ENCODE measurements around the gene CCDC27.
"Not testable (repeated sequence)": the region's sequence is repeated elsewhere in the genome, so short reads cannot be mapped to it uniquely, and the experiment has no call there.

Gene CCDC27

DNA sequence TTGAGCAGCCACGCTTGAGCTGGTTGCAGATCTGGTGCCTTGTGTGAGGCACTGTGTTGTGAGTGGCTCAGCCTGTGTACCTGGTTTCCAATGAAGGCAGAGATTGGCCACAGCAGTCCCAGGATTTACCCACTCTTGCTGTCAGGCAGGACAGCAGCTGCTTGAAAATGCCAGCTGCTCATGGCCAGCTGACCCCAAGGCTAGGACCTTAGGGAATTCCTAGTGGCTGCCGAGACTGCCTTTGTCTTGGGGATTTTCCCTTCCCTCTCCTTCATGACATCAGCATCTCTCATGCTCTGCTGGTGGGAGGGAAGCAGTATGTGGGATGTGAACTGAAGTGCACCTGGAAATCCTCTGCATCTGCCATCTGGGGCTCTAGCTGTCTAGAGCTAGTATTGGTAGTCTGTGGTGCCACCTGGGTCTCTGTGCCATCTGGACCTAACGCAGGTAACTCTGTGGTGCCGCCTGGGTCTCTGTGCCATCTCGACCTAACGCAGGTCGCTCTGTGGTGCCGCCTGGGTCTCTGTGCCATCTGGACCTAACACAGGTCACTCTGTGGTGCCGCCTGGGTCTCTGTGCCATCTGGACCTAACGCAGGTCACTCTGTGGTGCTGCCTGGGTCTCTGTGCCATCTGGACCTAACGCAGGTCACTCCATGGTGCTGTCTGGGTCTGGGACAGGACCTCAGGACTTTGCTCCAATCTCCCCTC lies 47.9 kb downstream of the CCDC27 start:
- no peaks in the 10 kb centered on the region for H3K9me3 ChIP-seq (ENCODE audit: insufficient read depth, low read depth, low read length)
- H3K36me3 ChIP-seq (ENCODE audit: insufficient read depth, low read depth, low read length) = no peaks in the 10 kb centered on the region
- no peak overlapping the region for H3K9ac ChIP-seq (ENCODE audit: low read depth, low read length)
- no peaks in the 10 kb centered on the region for H3K27me3 ChIP-seq (ENCODE audit: insufficient read depth, low read length)
- peaks cover 9% of the 10 kb centered on the region for H3K4me1 ChIP-seq (ENCODE audit: insufficient read depth, low read length)
- H3K27ac ChIP-seq (ENCODE audit: low read length) = no peak overlapping the region
- H3K4me3 ChIP-seq (ENCODE audit: low read length) = no peak overlapping the region

DNA sequence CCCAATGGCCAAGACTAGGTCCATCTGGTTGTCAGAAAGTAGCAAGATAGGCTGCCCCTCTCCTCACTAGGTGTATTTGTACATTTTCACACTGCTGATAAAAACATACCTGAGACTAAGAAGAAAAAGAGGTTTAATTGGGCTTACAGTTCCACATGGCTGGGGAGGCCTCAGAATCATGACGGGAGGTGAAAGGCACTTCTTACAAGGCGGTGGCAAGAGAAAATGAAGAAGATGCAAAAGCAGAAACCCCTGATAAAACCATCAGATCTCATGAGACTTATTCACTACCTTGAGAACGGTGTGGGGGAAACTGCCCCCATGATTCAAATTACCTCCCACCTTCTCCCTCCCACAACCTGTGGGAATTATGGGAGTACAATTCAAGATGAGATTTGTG lies 48.5 kb downstream of the CCDC27 start:
- not testable (repeated sequence) for H3K4me1 ChIP-seq (ENCODE audit: insufficient read depth, low read length); H3K9me3 ChIP-seq (ENCODE audit: insufficient read depth, low read depth, low read length); H3K9ac ChIP-seq (ENCODE audit: low read depth, low read length); H3K36me3 ChIP-seq (ENCODE audit: insufficient read depth, low read depth, low read length); H3K27ac ChIP-seq (ENCODE audit: low read length); H3K4me3 ChIP-seq (ENCODE audit: low read length); H3K27me3 ChIP-seq (ENCODE audit: insufficient read depth, low read length)

DNA sequence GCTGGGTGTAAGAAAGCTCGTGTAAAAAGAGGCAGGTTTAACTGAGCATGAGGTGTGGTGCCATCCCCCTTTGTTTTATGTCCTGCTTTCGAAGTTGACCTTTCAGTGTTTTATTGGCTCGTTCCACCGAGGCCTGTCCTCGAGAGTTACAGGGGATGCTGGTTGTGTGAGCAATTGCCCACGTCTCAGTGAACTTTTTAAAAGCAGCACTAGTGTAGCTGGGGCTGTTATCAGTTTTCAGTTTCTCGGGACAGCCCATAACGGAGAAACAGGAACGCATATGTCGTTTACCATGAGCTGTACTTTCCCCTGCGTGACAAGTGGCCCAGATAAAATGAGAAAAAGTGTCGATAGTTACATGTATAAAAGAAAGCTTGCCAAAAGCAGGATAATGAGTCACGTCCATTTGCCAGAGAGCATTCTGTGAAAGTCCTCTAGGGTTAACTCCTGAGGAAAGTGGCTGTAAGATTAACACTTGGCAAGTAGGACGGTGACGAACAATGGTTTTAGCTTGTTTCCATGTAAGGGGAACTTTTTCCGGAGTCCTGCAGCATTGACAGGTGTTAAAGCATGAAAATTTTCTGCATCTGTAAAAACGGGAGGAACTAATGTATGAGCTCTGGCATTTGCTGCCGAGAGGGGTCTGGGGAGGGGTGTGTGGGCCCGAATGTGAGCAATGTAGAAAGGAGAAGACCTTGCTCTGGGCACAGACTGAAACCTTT lies 51.8 kb downstream of the CCDC27 start:
- no peak overlapping the region for H3K9ac ChIP-seq (ENCODE audit: low read depth, low read length)
- H3K27ac ChIP-seq (ENCODE audit: low read length) = no peak overlapping the region
- peaks cover 13% of the 10 kb centered on the region; the same call in 1 of the 2 replicates for H3K9me3 ChIP-seq (ENCODE audit: insufficient read depth, low read depth, low read length)
- no peaks in the 10 kb centered on the region for H3K27me3 ChIP-seq (ENCODE audit: insufficient read depth, low read length)
- H3K4me1 ChIP-seq (ENCODE audit: insufficient read depth, low read length) = no peaks in the 10 kb centered on the region
- H3K36me3 ChIP-seq (ENCODE audit: insufficient read depth, low read depth, low read length) = no peaks in the 10 kb centered on the region
- H3K4me3 ChIP-seq (ENCODE audit: low read length) = no peak overlapping the region

DNA sequence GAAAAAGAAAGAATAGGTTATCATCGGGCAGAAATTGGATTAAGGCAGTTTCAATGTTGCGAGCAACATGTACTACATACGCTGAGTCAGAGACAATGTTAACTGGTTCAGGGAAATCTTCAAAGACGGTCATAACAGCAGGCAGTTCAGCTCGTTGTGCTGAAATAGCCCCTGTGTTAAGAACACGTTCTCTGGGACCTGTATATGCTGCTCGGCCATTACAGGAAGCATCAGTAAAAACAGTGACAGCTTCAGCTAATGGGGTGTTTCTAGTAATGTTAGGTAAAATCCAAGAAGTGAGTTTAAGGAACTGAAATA lies 52.3 kb downstream of the CCDC27 start:
- H3K27me3 ChIP-seq (ENCODE audit: insufficient read depth, low read length); H3K36me3 ChIP-seq (ENCODE audit: insufficient read depth, low read depth, low read length); H3K27ac ChIP-seq (ENCODE audit: low read length); H3K4me1 ChIP-seq (ENCODE audit: insufficient read depth, low read length); H3K4me3 ChIP-seq (ENCODE audit: low read length); H3K9ac ChIP-seq (ENCODE audit: low read depth, low read length): not testable (repeated sequence)
- H3K9me3 ChIP-seq (ENCODE audit: insufficient read depth, low read depth, low read length) = peaks cover 13% of the 10 kb centered on the region; the same call in 1 of the 2 replicates

DNA sequence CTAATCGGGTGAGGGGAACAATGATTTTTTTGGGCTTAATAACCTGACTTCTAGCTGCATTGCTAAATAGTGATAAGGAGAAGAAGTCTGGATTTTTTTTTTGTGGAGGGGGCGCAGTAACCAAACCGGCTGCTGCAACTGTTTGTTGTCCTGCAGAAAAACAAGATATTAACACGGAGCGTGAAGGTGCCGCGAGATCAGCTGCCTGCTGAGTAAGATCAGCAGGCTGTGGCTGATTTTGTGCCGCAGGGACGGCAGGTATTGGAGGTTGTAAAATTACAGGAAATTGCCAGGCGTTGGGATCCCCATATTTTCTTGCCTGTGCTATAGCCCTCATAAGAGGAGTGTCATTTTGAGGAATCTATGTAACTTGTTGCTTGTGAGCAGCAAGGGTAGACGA lies 52.8 kb downstream of the CCDC27 start:
- no peaks in the 10 kb centered on the region for H3K27me3 ChIP-seq (ENCODE audit: insufficient read depth, low read length)
- no peaks in the 10 kb centered on the region for H3K4me1 ChIP-seq (ENCODE audit: insufficient read depth, low read length)
- H3K9ac ChIP-seq (ENCODE audit: low read depth, low read length) = no peak overlapping the region
- no peak overlapping the region for H3K4me3 ChIP-seq (ENCODE audit: low read length)
- H3K9me3 ChIP-seq (ENCODE audit: insufficient read depth, low read depth, low read length) = peaks cover 13% of the 10 kb centered on the region; the same call in 1 of the 2 replicates
- H3K27ac ChIP-seq (ENCODE audit: low read length) = no peak overlapping the region
- H3K36me3 ChIP-seq (ENCODE audit: insufficient read depth, low read depth, low read length) = no peaks in the 10 kb centered on the region

- H3K4me1 ChIP-seq (ENCODE audit: insufficient read depth, low read length) = no peaks in the 10 kb centered on the region
- H3K27ac ChIP-seq (ENCODE audit: low read length) = no peak overlapping the region
These were observed 55.5 kb downstream of the CCDC27 start for GRCh38 chr1:3807769-3808168.

GRCh38 chr1:3809680-3810079 lies 57.4 kb downstream of the CCDC27 start:
- Histone ChIP-seq H3K9ac (ENCODE audit: low read depth, low read length) (no peak overlapping the region), H3K9me3 (ENCODE audit: insufficient read depth, low read depth, low read length) (peaks cover 13% of the 10 kb centered on the region; the same call in 1 of the 2 replicates), H3K27me3 (ENCODE audit: insufficient read depth, low read length) (no peaks in the 10 kb centered on the region), H3K4me3 (ENCODE audit: low read length) (no peak overlapping the region), H3K27ac (ENCODE audit: low read length) (no peak overlapping the region), H3K36me3 (ENCODE audit: insufficient read depth, low read depth, low read length) (no peaks in the 10 kb centered on the region), H3K4me1 (ENCODE audit: insufficient read depth, low read length) (no peaks in the 10 kb centered on the region)

More at GRCh38 chr1:3807769-3808168, 55.5 kb downstream of the CCDC27 start:
- Histone ChIP-seq H3K27me3 (ENCODE audit: insufficient read depth, low read length) (no peaks in the 10 kb centered on the region), H3K4me3 (ENCODE audit: low read length) (no peak overlapping the region), H3K9ac (ENCODE audit: low read depth, low read length) (no peak overlapping the region), H3K36me3 (ENCODE audit: insufficient read depth, low read depth, low read length) (no peaks in the 10 kb centered on the region), H3K9me3 (ENCODE audit: insufficient read depth, low read depth, low read length) (peaks cover 13% of the 10 kb centered on the region; the same call in 1 of the 2 replicates)

DNA sequence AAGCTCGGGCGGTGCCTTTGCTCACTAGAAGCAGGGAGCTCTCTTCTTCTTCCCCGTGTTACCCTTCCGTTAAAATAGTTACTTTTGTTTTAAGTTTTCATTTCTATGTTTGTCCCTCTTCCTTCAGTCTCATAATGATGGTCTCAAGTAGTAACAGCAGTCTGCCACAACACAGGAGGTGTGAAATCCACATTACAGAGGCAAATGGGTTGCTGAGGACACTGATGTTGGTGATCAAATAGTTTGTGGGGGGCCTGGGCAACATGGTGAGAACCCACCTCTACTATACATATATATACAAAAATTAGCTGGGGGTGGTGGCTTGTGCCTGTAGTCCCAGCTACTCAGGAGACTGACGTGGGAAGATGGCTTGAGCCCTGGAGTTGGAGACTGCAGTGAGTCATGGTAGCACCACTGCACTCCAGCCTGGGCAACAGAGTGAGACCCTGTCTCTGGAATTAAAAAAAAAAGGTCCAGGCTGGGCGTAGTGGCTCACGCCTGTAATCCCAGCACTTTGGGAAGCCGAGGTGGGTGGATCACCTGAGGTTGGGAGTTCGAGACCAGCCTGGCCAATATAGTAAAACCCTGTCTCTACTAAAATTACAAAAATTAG lies 58.0 kb downstream of the CCDC27 start:
- not testable (repeated sequence) for H3K36me3 ChIP-seq (ENCODE audit: insufficient read depth, low read depth, low read length); H3K27ac ChIP-seq (ENCODE audit: low read length)

DNA sequence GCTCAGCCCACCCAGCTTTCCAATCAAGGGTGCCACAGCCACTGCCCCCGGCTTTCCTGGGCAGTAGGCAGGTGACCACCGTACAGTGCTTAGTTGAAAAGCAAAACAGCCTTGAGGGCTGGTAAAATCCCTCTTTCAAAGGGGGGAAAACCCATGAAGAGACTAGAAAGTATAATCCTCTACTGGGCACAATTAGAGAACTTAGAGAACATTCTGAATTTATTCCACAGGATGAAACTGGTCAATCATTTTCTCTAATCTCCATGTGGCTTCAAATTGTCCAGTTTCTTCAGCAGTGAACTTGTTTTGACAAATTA lies 59.3 kb downstream of the CCDC27 start:
- Histone ChIP-seq H3K36me3 (ENCODE audit: insufficient read depth, low read depth, low read length) (no peaks in the 10 kb centered on the region; the same call in 1 of the 2 replicates), H3K4me1 (ENCODE audit: insufficient read depth, low read length) (no peaks in the 10 kb centered on the region), H3K27me3 (ENCODE audit: insufficient read depth, low read length) (no peaks in the 10 kb centered on the region), H3K4me3 (ENCODE audit: low read length) (no peak overlapping the region), H3K9me3 (ENCODE audit: insufficient read depth, low read depth, low read length) (peaks cover 11% of the 10 kb centered on the region; the same call in 1 of the 2 replicates), H3K9ac (ENCODE audit: low read depth, low read length) (no peak overlapping the region), H3K27ac (ENCODE audit: low read length) (no peak overlapping the region)

More for the DNA sequence above, 58.0 kb downstream of the CCDC27 start:
- H3K9me3 ChIP-seq (ENCODE audit: insufficient read depth, low read depth, low read length) = peaks cover 13% of the 10 kb centered on the region; the same call in 1 of the 2 replicates
- not testable (repeated sequence) for H3K4me1 ChIP-seq (ENCODE audit: insufficient read depth, low read length); H3K9ac ChIP-seq (ENCODE audit: low read depth, low read length); H3K4me3 ChIP-seq (ENCODE audit: low read length); H3K27me3 ChIP-seq (ENCODE audit: insufficient read depth, low read length)

GRCh38 chr1:3814065-3814464 lies 61.8 kb downstream of the CCDC27 start:
- Histone ChIP-seq H3K9ac (ENCODE audit: low read depth, low read length) (no peak overlapping the region), H3K36me3 (ENCODE audit: insufficient read depth, low read depth, low read length) (no peaks in the 10 kb centered on the region; the same call in 1 of the 2 replicates), H3K9me3 (ENCODE audit: insufficient read depth, low read depth, low read length) (no peaks in the 10 kb centered on the region), H3K4me1 (ENCODE audit: insufficient read depth, low read length) (no peaks in the 10 kb centered on the region), H3K27me3 (ENCODE audit: insufficient read depth, low read length) (no peaks in the 10 kb centered on the region), H3K4me3 (ENCODE audit: low read length) (no peak overlapping the region), H3K27ac (ENCODE audit: low read length) (no peak overlapping the region)

GRCh38 chr1:3814771-3815561 lies 62.7 kb downstream of the CCDC27 start:
- no peaks in the 10 kb centered on the region for H3K27me3 ChIP-seq (ENCODE audit: insufficient read depth, low read length)
- no peak overlapping the region for H3K4me3 ChIP-seq (ENCODE audit: low read length)
- no peak overlapping the region for H3K9ac ChIP-seq (ENCODE audit: low read depth, low read length)
- H3K27ac ChIP-seq (ENCODE audit: low read length) = no peak overlapping the region
- H3K36me3 ChIP-seq (ENCODE audit: insufficient read depth, low read depth, low read length) = no peaks in the 10 kb centered on the region; the same call in 1 of the 2 replicates
- no peaks in the 10 kb centered on the region for H3K9me3 ChIP-seq (ENCODE audit: insufficient read depth, low read depth, low read length)
- no peaks in the 10 kb centered on the region for H3K4me1 ChIP-seq (ENCODE audit: insufficient read depth, low read length)
